Kidney glomerular epithelial cell (primary cell): Measurements from ENCODE around the gene NFAM1.

Source experiments
- DNase-seq: peaks from one replicate; lab custom pipeline; 2025; lab: John Stamatoyannopoulos, UW

Gene NFAM1

DNA sequence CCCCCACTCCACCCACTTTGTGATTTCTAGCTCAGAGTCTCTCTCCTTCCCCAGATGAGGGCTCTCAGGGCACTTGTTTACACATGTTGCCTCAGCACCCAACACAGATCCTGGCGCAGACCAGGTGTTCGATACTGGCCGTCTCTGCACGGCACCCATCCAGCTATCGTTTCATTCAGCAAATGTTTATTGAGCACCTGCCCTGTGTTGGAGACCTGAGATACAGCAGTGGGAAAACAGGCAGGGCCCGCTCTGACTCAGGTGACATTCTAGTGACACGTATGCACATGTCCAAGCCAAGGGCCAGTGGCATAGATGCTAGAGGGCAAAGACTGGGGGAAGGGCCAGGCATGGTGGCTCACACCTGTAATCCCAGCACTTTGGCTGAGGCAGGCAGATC lies 71.9 kb downstream of the NFAM1 start:
- DNase-seq: no peak

DNA sequence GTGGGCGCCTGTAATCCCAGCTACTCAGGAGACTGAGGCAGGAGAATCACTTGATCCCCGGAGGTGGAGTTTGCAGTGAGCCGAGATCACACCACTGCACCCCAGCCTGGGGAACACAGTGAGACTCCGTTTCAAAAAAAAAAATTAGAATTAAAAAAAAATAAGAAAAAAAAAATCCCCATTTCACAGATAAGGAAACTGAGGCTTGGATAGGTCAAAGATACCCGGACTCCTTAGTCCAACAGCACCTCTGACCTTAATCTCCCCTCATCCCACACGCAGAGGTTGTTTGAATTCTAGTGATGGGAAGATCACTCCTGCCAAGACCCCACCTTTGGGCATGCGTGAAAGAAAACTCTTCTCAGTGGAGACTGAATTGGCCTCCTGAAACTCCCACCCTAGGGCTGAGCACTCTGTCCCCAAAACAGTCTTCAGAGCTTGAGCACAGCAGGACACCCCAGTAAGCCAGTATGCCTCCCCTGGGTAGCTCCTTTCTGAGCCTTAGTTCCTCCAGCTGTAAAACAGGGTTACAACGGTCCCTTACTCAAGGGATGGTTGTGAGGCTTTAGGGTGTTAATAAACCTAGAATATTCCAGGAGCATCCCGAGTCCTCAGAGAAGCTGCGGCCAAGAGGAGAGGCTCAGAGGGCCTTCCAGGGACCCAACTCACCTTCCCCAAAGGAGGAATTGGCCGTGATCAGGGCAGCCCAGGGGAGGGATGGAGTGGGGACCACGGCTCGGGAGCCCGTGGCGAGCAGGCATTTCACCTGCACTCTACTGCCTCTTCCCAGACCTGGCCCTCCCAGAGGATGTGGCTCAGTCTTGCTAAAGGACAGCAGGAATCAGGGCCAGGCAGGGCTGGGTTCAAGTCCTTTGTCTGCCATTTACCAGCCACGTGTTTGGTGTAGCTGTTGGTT lies 73.3 kb downstream of the NFAM1 start:
- no peak for DNase-seq

DNA sequence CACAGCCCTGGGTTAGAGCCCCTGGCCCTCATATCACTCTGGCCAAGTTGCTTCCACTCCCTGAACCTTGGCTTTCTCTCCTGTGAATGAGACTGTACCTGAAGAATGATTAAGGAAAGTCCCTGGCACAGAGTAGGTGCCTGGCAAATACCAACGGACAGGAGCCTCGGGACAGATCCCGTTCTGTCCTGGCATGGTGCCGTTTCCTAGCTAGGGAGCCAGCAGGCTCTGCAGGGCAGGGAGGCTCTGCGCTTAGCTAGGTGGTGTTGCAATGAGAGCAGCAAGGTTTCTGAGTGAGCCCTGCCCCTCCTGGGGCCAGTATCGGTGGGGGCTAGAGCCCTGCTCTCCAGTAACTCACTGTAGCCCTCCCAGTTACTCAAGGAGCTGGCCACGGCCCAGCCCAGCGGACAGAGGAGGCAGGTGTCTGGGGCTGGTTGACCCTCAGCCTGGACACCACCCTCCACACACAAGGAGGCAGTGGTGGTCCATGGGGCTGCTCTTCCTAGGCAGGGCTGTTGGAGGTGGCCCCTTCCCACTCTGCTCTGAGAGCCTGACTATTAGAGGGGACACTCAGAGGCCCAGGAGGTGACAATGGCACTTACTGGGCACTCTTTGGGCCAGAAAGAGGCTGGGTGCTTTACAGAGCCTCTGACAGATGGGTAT lies 74.4 kb downstream of the NFAM1 start:
- DNase-seq: no peak

DNA sequence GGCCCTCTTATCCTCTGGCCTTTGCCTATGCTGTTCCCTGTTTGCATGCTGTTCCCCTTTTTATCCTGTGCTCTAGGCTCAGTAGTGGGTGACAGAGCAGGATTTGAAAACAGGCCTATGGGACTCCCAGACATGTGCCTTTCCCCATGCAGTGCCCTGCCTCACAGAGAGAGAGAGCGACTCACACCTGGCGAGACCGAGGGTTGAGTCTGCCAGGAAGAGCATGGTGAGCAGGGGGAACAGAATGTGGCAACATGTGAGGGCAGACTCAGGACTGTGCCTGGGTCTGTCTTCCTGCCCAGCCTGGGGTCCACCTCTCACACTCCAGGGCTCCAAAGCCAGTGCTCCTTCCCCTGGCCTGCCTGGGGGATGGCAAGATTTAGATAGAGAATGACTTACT lies 75.0 kb downstream of the NFAM1 start:
- no peak for DNase-seq

DNA sequence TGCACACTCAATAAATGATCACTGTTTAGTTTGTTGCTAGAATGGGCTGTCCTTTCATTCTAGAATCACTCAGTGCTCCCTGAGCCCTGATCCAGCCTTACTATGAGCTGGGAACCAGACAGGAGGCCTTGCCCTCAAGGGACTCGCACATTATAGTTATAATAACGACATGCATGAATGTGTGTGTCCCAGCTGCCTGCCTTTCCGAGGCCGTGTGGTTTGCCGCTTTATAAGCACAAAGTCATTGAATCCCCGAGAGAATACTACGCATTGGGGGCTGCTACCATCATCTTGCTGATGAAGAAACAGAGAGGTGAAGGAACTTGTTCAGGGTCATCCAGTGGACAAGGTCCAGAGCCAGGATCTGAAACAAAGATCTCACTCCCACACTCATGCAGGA lies 75.7 kb downstream of the NFAM1 start:
- no peak for DNase-seq

DNA sequence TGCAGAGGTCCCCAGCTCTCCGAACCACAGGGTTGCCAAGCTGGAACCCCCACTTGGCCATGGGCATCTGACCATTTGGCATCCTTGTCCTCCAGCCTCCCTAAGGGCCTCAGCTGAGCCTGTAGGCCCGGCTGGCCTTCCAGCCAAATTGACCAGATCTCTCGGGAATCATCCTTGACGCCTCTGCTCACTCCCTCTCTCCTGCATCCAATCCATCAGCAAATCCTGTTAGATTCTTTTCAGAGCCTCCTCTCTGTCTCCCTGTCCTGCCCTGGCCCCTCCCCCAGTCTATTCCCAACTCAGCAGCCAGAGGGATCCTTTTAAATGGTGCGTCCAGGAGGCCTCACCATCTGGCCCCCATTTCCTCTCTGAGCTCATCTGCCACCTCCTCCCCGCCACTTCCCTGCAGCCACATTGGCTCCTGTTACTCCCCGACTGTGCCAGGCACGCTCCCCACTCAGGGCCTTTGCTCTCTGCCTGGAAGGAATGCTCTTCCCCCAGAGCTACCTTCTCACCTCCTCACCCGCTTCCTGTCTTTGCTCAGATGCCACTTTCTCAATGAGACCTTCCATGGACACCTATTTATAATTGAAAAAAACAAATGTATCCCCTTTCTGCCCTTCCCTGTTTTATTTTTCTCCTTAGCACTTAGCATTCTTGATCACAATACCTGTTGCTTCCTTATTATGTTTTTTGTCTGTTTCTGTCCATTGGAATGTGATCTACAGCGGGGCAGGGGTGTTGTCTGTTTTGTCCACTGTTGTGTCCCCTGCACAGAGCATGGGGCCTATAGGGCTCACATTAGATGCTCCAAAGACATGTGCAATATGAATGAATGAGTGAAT lies 78.1 kb downstream of the NFAM1 start:
- no peak for DNase-seq

DNA sequence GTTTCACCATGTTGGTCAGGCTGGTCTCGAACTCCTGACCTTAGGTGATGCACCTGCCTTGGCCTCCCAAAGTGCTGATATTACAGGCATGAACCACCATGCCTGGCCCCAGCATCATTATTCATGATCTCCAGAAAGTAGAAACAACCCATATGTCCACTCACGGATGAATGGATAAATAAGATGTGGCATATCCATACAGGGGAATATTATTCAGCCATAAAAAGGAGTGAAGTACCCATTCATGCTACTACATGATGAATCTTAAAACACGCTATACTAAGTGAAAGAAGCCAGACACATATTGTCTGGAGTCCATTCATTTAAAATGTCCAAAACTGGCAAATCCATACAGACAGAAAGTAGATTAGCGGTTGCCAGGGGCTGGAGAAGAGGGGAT lies 81.8 kb downstream of the NFAM1 start:
- no peak for DNase-seq

DNA sequence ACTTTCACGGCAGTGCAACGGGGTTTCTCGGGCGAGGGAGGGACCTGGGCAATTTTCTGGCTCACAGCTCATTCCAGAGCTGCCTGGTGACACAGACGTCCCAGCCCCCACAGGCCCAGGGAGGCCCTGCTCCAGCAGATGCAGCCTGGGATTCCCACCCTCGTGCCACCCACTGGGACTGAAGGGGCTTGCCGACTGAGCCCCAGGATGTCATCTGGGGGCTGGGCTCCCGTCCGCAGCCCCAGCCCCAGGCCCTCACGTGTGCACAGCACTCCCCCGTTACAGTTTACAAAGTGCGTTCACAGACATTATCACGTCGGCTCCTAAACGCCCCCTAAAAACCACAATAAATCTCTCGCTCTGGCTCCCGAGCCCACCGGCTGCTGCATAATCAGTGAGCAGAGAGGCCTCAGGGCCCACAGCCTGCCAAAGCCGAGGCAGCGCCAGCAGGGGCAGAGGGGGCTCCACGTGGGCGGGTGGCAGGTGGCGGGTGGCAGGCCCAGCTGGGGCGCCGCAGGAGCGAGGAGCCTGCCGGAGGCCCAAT lies 84.8 kb downstream of the NFAM1 start:
- no peak for DNase-seq

DNA sequence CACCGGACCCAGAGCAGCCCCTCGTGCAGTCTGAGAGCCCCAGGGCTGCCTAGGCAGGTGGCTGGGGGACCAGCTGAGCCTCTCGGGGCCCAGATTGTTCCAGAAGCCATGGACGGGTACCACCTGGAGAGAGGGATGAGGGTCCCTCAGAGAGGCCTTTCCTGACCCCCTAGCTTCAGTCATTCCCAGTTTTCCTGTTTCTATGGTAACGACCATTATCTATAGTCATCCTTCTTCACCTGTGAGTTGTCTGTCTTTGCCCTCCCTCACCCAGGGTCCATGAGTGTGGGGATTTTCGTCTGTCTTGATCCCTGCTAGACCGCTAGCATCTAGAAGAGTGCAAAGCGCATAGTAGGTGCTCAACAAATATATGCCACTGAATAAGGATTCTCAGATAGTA lies 85.5 kb downstream of the NFAM1 start:
- DNase-seq: no peak

DNA sequence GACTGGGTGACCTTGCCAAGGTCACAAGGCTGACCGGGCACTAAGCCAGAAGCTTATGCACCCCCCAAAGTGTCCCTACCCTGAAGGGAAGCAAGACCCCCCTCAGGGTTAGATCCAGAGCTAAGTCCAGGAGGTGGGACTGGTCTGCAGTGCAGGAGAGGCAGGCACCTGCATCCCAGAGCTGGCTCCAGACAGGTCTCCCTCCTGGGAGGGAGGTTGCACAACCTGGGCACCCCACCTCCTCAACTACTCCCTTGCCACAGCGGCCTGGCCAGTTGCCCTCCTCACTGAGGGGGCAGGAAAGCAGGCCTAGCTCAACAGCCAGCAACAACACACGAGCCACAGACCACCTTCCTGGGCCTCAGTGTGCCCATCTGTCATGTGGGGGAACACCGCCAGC lies 86.7 kb downstream of the NFAM1 start:
- no peak for DNase-seq

DNA sequence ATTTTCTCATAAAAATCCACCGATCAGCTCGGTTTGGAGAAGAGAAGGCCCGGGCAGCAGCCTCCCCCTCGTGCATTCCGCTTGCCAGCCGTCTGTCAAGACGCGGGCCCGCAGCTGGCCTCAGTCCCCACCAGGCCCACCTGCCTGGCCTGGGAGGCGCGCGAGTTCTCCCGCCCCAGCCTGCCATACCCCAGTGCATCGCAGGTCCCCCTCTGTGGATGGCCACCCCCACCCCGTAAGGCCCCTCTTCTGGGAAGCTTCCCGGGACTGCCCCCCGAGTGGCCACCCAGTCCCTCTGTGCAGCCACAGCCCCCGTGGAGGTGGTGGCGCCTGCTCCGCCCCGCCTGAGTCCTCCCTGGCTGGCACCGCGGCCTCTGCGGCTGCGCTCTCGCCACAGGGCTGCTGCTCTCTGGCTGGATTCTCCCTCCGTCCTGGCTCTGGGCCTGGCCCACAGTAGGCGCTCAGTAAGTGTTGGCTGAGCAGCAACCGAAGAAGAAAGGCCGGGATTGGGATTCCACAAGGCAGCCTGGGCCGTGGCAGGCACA lies 87.8 kb downstream of the NFAM1 start:
- no peak for DNase-seq

DNA sequence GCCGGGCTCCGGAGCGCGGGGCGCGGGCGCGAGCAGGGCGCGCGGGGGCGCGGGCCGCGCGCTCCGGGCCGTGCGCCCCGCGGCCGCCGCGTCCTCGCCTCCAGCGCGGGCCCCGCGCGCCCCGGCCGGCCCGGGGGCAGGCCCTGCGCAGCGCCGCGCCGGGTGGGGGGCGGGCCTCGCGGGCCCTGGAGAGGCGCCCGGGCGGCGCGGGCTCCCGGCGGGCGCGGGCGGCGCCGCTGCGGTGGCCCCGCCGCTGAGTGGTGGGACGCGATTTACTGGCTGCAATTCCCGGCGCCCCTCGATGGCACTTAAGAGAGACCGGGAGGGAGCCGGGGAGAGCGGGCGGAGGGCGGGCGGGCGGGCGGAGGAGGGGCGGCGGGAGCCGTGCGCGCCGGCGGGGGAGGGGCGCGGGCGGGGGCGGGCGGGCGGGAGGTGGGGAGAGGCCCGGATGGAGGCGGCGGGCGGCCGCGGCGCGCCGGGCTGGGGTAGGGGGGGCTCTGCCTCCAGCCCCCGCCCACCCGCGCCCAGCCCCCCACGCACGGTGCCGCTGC lies 88.6 kb downstream of the NFAM1 start:
- DNase-seq: no peak

DNA sequence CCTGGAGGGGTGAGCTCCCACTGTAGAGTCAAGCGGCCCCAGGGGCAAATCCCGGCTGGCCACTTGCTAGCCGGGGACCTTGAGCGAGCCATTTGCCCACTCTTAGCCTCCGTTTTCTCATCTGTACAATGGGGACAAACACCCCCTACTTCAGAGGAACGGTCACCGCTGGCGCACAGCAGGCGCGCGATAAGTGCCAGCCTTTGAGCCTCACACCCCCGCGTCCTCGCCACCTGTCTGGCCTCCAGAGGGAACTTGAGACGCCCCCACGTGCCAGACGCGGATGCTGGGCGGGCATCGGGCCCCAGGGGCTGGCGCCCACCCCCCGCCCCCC lies 89.1 kb downstream of the NFAM1 start:
- no peak for DNase-seq

DNA sequence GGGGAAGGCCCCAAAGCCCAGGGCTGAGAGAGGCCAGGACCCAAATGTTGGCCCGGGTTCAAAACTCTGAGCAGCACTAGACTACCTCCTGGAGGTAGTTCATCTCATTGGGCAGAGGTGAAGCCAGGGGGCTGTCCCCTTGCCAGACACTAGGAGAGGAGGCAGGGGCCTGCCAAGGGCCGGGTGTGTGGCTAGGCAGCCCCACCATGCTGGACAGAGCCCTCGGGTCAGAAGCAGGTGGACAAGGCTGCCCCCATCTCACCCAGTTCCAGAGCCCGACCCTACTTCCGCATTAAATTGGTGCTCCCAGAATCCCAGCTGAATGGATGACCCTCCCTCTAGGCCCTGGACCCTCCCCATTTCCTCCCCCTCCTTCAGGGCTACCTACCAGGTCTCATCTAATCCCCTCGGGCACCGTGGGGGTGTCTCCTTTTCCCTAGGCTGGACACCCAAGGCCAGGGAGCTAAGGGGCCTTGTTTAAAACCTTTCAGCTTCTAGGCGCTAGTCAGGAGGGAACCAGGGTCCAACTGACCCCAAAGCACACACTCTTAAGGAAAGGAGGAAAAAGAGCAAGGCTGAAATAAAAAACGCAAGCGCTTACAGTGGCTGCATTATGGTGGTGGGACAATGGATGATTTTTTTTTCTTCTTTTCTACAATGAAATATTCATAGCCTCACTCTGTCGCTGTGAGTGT lies 89.6 kb downstream of the NFAM1 start:
- no peak for DNase-seq

DNA sequence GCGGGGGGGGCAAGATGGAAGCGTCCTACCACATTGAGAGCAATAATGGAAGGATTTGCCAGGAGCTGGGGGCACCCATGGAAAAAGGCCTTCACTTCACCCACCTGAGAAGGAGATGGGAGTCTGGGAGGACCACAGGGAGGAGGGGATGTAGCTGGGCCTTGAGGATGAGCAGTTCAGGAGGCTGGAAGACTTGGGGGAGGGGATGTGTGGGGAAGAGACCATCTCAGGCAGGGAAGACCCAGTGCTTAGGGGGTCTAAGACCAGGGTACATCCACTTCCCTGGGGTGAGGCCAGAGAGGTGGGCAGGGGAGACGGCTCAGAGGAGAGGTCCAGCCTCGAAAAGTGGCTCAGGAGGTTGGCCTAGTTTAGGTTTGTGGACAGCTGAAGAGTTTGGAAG lies 90.4 kb downstream of the NFAM1 start:
- DNase-seq: no peak

DNA sequence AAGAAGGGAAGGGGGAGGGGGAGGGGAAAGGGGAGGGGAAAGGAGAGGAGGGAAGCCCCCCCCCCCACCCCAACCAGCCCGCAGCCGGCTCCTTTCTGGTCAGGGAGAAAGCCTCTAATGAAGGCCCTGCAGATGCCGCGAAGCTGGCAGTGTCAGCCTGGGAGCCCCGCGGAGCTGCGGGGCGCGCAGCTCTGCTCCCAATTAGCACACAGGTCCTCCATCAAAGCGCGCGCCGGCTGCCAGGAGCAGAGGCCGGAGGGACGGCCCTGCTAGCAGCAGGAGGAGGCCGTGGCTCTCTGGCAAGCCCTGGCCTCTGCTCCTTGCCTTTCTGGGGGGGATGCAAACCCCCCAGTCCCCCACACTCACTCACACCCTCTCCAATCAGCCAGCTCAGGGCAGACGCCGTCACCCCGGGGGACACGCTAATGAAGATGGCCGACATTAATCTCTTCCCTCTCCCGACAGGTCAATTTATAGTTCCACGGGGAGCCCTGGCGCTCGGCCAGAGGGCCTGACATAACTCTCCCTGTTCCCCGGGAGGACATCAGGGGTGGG lies 91.3 kb downstream of the NFAM1 start:
- DNase-seq: no peak

DNA sequence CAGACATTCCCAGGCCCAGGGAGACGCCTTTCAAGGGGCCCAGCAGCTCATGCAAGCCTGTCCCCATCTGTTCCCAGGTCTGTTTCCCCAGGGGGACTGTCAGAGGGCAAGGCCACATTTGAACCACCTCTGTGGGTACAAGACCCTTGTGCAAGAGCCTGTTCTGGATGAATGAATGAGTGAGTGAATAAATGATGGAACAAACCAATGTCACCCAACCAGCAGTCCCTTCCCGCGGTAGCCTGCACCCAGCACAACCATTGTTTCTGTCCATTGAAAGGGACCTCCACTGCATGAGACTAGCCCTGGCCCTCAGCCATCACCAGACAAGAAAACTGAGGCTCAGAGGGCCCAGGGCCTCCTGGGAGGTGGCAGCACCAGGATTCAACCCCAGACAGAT lies 92.1 kb downstream of the NFAM1 start:
- DNase-seq: no peak

DNA sequence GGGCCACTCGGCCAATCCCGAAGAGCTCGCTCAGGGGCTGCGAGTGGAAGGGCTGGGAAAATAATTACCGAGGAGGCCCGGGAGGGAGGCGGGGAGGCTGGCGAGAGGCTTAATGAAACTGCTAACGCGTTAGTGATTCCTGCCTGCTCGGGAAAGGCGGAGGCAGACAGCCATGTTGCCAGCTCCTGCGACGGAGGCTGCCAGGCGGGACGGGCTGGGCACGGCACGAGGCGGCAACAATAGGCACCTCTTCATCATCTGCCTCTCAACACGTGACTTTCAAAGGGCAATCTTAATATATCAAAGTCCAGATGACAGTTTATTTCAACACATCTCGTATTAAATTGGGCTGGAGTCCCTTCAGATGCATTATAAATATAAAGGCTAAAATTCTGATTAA lies 93.7 kb downstream of the NFAM1 start:
- no peak for DNase-seq

DNA sequence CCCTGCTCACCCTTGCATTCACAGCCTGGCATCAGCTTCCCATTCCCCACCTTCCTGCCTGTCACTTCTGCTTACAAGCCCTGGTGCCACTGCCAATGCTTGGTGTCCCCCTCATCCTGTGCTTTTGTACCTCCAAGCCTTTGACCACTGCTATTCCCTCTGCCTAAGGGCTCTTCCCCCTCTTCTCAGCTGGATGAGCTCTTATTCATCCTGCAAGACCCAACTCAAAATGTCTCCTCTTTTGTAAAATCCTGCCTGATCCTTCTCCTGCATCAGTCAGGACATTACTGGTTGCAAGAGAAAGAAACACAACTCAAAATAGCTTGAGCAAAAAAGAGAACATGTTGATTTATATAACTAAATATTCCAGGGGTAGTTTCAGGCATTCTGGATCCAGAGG lies 94.8 kb downstream of the NFAM1 start:
- DNase-seq: no peak

DNA sequence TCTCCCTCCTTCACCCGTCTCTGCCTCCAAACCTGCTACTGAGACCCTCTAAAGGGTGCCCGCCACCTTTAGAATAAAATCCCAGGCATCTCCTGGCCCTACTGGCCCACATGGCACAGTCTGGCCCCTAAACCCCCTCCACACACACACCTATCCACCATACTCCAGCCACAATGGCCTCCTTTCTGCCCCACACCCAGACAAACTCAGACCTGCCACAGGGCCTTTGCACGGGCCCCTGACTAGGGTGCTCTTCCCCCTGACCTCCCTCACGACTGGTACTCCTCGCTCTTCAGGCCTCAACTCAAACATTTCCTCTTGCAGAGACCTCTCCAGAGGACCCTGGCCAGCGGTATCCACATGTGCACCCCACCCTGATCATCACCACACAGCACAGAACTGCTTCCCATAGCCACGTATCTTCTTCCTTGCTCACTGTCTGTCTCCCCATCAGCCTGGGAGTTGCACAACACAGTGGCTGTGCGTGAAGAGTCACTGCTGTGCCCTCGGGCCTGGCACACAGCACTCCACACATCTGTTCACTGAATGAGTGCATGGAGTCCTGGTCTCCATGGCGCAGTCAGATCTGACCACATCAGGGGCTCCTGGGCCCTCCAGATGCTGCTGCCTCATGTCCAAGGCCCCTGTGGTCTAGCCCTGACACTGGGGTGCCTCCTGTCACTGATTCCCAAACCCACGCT lies 95.5 kb downstream of the NFAM1 start:
- no peak for DNase-seq
